Epithelial cell of esophagus (primary cell): Measurements from ENCODE around the gene ITGB2.

Experiments used
- DNase-seq: peaks from one replicate; pipeline ENCODE4 v3.0.0; 2010; ENCODE audit warnings: low read depth
- H3K4me3 ChIP-seq: 2 replicates; pipeline ENCODE4 v1.5.1; 2011; ENCODE audit warnings: mild to moderate bottlenecking, low read length, control low read depth
- CTCF ChIP-seq: IDR thresholded peaks from 2 replicates; pipeline ENCODE4 v1.5.1; 2011; ENCODE audit warnings: low read depth, mild to moderate bottlenecking, low read length, control low read depth, inconsistent platforms; ENCODE audit not compliant: insufficient read depth; ENCODE audit errors: missing control alignments

ITGB2 gene

GRCh38 chr21:44921928-44922327 is 1.2 kb upstream of the ITGB2 start:
- H3K4me3 ChIP-seq: no peak overlapping the region
- no peak for TF ChIP-seq CTCF

GRCh38 chr21:44919913-44920693 is 596 bp downstream of the ITGB2 start:
- H3K4me3 ChIP-seq: no peak overlapping the region
- no peak for TF ChIP-seq CTCF
- no peak for DNase-seq

More at GRCh38 chr21:44921928-44922327, 1.2 kb upstream of the ITGB2 start:
- no peak for DNase-seq

DNA sequence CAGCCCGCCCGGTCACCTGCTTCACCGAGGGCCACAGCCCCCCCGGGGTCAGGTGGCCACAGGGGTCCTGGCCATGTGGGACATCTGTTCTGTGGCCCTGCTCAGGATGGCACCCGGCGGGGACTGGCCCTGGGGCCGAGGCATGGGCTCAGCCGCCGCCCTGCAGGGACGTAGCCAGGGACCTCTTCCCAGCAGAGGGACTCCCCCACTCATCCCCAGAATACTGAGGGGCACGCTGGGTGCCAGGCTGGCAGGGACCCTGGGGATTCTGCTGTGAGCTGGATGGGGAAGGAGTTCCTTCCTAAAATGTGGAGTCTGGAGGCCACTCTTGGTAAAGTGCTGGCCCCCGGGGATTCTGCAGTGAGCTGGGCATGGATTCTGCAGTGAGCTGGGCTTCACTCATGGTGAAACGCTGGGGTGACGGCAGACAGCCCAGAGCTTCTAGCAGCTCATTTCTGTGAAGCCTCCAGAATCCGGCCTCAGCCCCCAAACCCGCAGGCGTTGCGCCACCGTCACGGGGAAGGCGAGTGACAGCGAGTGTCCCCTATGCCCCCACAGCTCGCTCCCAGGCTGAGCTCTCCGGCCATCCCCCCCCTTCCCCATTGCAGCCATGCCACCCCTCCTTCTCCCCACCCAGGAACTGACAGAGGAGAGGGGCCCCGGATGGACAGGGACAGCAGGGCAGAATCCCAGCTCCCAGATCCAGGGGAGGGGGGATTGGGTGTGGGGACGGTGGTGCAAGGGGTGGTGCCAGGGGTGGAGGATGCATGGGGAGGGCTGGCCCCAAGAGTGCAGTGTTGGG is 1.4 kb downstream of the ITGB2 start:
- H3K4me3 ChIP-seq: no peak overlapping the region
- DNase-seq: no peak

DNA sequence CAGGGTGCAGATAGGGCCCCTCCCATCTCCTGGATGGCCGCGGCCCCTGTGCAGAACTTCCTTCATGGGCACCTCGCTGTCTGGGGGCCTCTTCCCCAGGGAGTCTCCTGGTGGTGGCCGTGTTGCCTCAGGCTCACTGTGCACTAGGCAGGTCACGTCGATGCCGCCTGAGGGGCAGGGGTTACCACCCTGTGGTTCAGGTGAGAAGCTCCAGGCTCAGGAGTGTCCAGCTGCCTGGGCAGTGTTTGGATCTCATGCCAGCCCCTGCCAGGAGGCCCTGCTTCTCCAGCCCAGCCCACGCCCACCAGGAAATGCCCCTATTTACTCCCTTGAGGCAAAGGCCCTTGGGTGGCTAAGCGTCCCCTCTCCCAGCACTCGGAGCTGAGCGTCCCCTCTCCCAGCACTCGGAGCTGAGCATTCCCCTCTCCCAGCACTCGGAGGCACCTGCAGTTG is 2.1 kb downstream of the ITGB2 start:
- no peak overlapping the region for H3K4me3 ChIP-seq
- TF ChIP-seq CTCF: no peak
- DNase-seq: no peak

More for the DNA sequence above, 1.4 kb downstream of the ITGB2 start:
- TF ChIP-seq CTCF: no peak

DNA sequence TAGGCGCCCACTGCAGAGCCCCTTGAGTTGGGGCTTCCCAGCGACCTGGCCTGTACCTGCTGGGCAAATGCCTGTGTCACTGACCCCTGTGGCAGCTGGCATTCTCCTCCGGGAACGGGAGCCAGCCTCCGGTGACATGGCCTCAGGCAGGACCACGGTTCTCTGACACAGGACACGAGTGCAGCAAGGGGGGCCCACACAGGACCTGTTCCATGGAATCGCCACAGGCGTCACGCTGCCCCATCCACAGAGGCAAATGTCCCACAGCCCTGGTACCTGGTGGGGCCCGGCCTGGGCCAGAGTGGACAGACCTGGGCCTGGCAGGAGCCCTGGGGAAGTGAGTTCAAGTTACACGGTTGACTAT is 2.6 kb downstream of the ITGB2 start:
- no peak overlapping the region for H3K4me3 ChIP-seq
- no peak for TF ChIP-seq CTCF
- DNase-seq: no peak

DNA sequence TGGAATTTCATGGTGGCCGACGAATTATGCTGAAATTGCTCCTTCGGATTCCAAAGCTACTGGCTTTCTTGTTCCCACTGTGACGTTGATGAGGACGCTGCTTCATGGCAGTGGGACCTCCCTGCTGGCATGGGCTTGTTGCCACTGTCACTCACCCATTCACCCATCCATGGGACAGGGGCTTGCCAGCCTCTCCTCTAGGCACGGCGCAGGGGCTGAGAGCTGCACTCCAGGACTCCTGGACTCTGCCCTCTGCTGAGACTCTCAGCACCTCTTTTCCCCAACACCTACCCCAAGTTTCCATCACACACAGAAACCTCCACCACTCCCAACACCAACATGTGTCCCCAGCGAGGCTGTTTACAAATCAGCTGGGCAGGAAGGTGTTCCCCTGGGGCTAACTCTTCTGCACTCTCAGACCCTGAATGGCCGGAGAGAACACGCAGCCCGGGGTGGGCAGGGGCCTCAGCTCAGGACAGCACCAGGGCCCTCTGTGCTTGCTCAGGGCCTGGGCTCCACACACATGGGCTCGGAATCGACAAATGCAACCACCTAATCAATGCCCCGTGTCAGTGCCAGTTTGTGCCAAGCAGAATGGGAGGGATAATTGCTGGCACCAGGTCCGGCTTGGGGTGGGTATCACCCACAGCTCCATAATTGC is 3.1 kb downstream of the ITGB2 start:
- DNase-seq: no peak
- no peak overlapping the region for H3K4me3 ChIP-seq
- no peak for TF ChIP-seq CTCF
